ENCODE measurements around the gene SYNE1.

Gene SYNE1

GRCh38 chr6:152232501-152233151 is 404.5 kb downstream of the SYNE1 start:
- no peak for DNase-seq (ENCODE audit: low read depth)

GRCh38 chr6:152229330-152229729 is 407.8 kb downstream of the SYNE1 start:
- DNase-seq (ENCODE audit: low read depth), result no peak

- no peak for DNase-seq (ENCODE audit: low read depth)
These were observed 411.0 kb downstream of the SYNE1 start for GRCh38 chr6:152226119-152226518.

GRCh38 chr6:152225241-152225934 is 411.8 kb downstream of the SYNE1 start:
- DNase-seq (ENCODE audit: low read depth), result no peak

GRCh38 chr6:152223636-152224035 is 413.5 kb downstream of the SYNE1 start:
- no peak for DNase-seq (ENCODE audit: low read depth)

- no peak for DNase-seq (ENCODE audit: low read depth)
These were observed 415.1 kb downstream of the SYNE1 start for GRCh38 chr6:152221806-152222628.

- DNase-seq (ENCODE audit: low read depth), result no peak
These were observed 416.4 kb downstream of the SYNE1 start for GRCh38 chr6:152220786-152221185.

- DNase-seq (ENCODE audit: low read depth), result no peak
These were observed 418.3 kb downstream of the SYNE1 start for GRCh38 chr6:152218887-152219286.

GRCh38 chr6:152212437-152212836 is 424.7 kb downstream of the SYNE1 start:
- DNase-seq (ENCODE audit: low read depth), result no peak

- no peak for DNase-seq (ENCODE audit: low read depth)
These were observed 428.0 kb downstream of the SYNE1 start for GRCh38 chr6:152209211-152209610.

GRCh38 chr6:152207915-152208714 is 429.0 kb downstream of the SYNE1 start:
- no peak for DNase-seq (ENCODE audit: low read depth)

GRCh38 chr6:152206072-152206818 is 430.9 kb downstream of the SYNE1 start:
- DNase-seq (ENCODE audit: low read depth), result no peak

- DNase-seq (ENCODE audit: low read depth), result no peak
These were observed 432.6 kb downstream of the SYNE1 start for GRCh38 chr6:152204591-152204990.

- DNase-seq (ENCODE audit: low read depth), result no peak
These were observed 436.0 kb downstream of the SYNE1 start for GRCh38 chr6:152201120-152201519.

- DNase-seq (ENCODE audit: low read depth), result no peak
These were observed 441.3 kb downstream of the SYNE1 start for GRCh38 chr6:152195896-152196295.

- DNase-seq (ENCODE audit: low read depth), result no peak
These were observed 447.4 kb downstream of the SYNE1 start for GRCh38 chr6:152189736-152190135.

- no peak for DNase-seq (ENCODE audit: low read depth)
These were observed 449.2 kb downstream of the SYNE1 start for GRCh38 chr6:152188011-152188410.

- no peak for DNase-seq (ENCODE audit: low read depth)
These were observed 450.3 kb downstream of the SYNE1 start for GRCh38 chr6:152186840-152187239.

- DNase-seq (ENCODE audit: low read depth), result no peak
These were observed 452.1 kb downstream of the SYNE1 start for GRCh38 chr6:152184917-152185574.

GRCh38 chr6:152184573-152184916 is 452.6 kb downstream of the SYNE1 start:
- no peak for DNase-seq (ENCODE audit: low read depth)

- DNase-seq (ENCODE audit: low read depth), result no peak
These were observed 456.6 kb downstream of the SYNE1 start for GRCh38 chr6:152180601-152181000.

All from stimulated activated CD8-positive, alpha-beta memory T cell treated with anti-CD3 and anti-CD28 coated beads, Interleukin-12 subunit alpha, Interleukin-12 subunit beta, amount 100 ng/mL, for 4 hours (primary cell).